Measurements from ENCODE around the gene NUDT4. TPM values are rescaled to one million over a fixed set of nuclear protein-coding genes. Genes with fewer than 3 reads are reported as not detected.

The NUDT4 gene
- total RNA-seq, 1 experiment from 2014 or later = 51.0 TPM

DNA sequence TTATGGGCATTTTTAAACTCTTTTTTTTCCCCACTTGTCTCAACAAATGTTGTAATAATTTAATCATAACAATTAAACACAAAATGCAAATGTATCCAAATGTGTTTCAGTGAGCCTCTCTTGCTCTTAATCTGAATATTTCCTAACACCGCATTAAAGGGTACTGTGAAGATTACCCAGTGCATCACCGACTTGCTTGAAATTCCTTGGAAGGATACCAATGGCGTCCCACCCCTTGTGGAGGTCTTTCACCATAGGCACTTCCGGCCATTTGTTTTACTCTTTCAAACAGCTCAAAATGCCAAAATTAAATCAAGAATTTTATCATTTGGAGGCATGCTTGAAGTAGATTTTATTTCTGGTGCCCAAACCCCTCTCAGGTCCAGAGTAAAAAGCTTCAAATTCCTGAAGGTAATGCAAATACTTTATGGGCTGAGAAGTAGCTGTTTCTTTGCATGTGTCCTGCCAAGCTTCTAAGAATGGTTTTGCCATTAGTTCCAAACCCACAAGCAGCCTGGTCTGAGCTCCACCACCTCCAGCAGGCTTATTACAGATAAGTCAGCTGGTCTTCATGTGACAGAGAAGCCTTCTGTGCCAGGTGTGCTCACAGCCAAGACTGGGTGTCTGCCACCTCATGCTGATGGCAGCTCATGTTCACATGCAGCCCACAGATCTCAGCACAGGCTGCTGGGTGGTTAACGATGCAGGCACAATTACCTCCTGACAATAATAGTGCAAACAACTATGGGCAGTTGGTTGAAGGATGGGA lies 16.4 kb upstream of the NUDT4 start:
- H3K27ac ChIP-seq = no peak overlapping the region
- no peaks in the 10 kb centered on the region for H3K27me3 ChIP-seq (ENCODE audit: insufficient read depth, low read depth)
- ChIA-PET CTCF (no interaction called here), POLR2A (ENCODE audit: unreplicated experiment) (no interaction called here)
- no peaks in the 10 kb centered on the region for H3K79me2 ChIP-seq (ENCODE audit: low read depth)
- TF ChIP-seq EZH2 (IDR thresholded peaks at IDR 0.05; ENCODE audit: low read depth) = no peak
- TF ChIP-seq, protein P1, sequence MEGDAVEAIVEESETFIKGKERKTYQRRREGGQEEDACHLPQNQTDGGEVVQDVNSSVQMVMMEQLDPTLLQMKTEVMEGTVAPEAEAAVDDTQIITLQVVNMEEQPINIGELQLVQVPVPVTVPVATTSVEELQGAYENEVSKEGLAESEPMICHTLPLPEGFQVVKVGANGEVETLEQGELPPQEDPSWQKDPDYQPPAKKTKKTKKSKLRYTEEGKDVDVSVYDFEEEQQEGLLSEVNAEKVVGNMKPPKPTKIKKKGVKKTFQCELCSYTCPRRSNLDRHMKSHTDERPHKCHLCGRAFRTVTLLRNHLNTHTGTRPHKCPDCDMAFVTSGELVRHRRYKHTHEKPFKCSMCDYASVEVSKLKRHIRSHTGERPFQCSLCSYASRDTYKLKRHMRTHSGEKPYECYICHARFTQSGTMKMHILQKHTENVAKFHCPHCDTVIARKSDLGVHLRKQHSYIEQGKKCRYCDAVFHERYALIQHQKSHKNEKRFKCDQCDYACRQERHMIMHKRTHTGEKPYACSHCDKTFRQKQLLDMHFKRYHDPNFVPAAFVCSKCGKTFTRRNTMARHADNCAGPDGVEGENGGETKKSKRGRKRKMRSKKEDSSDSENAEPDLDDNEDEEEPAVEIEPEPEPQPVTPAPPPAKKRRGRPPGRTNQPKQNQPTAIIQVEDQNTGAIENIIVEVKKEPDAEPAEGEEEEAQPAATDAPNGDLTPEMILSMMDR (conservative IDR thresholded peaks at IDR 0.05) = no peak
- H3K4me2 ChIP-seq = no peak overlapping the region
- intact Hi-C loops (cut with micrococcal nuclease; ENCODE audit: unreplicated experiment) = loop anchor here (5.0 kb wide), 1 partner anchor 1514 kb away; no protein-coding TSS in a partner anchor
- DNase-seq = no peak
- no peaks in the 10 kb centered on the region for H3K9me2 ChIP-seq (ENCODE audit: insufficient read depth)
- H3K4me3 ChIP-seq = no peak overlapping the region
- H3K4me1 ChIP-seq (replicated peaks; ENCODE audit: insufficient read depth) = 0 out of 2 replicates have a peak, but pooled peaks cover 4% of the 10 kb centered on the region
- no TSS peak for BruUV-seq (replicated peaks)
- H4K20me1 ChIP-seq (ENCODE audit: insufficient read depth) = no peaks in the 10 kb centered on the region
- no peaks in the 10 kb centered on the region for H3F3A ChIP-seq (ENCODE audit: insufficient read depth, low read depth)
- no peaks in the 10 kb centered on the region for H3K36me3 ChIP-seq (ENCODE audit: low read depth)
- no peak overlapping the region for H2AFZ ChIP-seq
- no peaks in the 10 kb centered on the region for H3K9me3 ChIP-seq (ENCODE audit: insufficient read depth, low read depth)

DNA sequence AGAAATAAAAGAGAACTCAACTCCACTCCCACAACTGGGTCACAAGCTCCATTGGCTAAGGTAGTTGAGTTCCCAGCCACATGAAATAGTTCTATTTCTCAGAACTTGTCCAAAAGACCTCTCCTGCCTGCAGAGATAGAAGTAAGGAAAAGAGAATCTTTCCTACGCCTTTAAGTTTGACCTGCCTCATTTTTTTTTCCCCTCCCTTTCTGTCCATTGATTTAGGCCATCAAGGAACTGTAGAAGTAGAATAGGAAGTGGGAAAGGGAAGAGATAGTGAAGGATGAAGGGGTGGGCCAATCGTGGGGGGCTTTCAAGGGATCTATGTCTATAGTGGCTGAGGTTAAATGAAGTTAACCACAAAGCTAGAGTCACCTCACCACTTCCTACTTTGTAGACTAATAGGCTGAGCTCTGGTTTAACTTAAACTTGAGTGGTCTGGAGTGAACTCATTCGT lies 13.9 kb upstream of the NUDT4 start:
- no peak for DNase-seq
- no peak for TF ChIP-seq EZH2 (IDR thresholded peaks at IDR 0.05; ENCODE audit: low read depth)
- TF ChIP-seq, protein P1 (conservative IDR thresholded peaks at IDR 0.05) = no peak
- Histone ChIP-seq H3K4me1 (replicated peaks; ENCODE audit: insufficient read depth) (0 out of 2 replicates have a peak, but pooled peaks cover 4% of the 10 kb centered on the region), H3K9me3 (ENCODE audit: insufficient read depth, low read depth) (no peaks in the 10 kb centered on the region), H2AFZ (no peak overlapping the region), H4K20me1 (ENCODE audit: insufficient read depth) (no peaks in the 10 kb centered on the region), H3K9me2 (ENCODE audit: insufficient read depth) (no peaks in the 10 kb centered on the region), H3K27me3 (ENCODE audit: insufficient read depth, low read depth) (no peaks in the 10 kb centered on the region), H3F3A (ENCODE audit: insufficient read depth, low read depth) (no peaks in the 10 kb centered on the region), H3K27ac (no peak overlapping the region), H3K79me2 (ENCODE audit: low read depth) (no peaks in the 10 kb centered on the region), H3K36me3 (ENCODE audit: low read depth) (no peaks in the 10 kb centered on the region), H3K4me2 (no peak overlapping the region), H3K4me3 (no peak overlapping the region)
- intact Hi-C loops (cut with micrococcal nuclease; ENCODE audit: unreplicated experiment) = loop anchor here (5.0 kb wide), 1 partner anchor 1517 kb away; no protein-coding TSS in a partner anchor
- ChIA-PET CTCF (no interaction called here), POLR2A (ENCODE audit: unreplicated experiment) (no interaction called here)
- BruUV-seq (replicated peaks) = no TSS peak

DNA sequence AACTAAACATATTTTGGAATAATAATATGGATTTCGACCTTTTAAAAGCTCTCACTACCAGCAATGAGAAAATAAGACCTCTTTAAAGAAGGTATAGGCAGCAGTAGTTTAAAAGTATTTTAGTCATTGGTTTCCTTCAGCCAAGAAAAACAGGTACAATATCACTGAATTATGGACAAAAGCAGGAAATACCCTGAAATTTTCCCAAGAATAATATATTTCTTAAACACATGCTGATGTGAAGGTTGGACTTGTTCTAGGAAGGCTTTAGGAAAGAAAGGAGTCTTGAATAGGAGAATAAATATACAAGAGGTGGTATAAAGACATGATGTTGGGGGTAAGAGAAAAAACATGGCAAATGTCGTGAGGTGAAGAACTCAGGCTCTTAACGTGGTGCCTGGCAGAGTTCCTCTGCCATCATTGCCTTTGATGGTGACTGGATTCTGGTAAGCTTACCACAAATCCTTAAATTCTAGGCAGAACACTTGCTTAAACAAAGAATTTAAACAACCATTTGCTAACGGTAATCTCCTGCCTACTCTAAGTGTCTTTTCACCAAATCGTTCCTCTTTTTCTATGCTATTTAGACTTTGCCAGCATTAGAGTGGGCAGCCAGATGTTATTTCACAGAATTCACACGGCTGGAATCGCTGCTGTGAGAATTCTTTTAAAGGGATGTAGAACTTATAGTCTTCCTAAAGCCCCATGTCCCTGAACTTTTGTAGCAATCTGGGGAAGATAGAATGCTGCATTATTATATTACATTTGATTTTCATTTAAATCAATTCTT lies 11.9 kb upstream of the NUDT4 start:
- Histone ChIP-seq H3K9me3 (ENCODE audit: insufficient read depth, low read depth) (no peaks in the 10 kb centered on the region), H3F3A (ENCODE audit: insufficient read depth, low read depth) (no peaks in the 10 kb centered on the region), H4K20me1 (ENCODE audit: insufficient read depth) (no peaks in the 10 kb centered on the region), H3K36me3 (ENCODE audit: low read depth) (no peaks in the 10 kb centered on the region), H3K27ac (no peak overlapping the region), H3K4me2 (no peak overlapping the region), H3K79me2 (ENCODE audit: low read depth) (no peaks in the 10 kb centered on the region), H2AFZ (no peak overlapping the region), H3K27me3 (ENCODE audit: insufficient read depth, low read depth) (no peaks in the 10 kb centered on the region), H3K4me3 (no peak overlapping the region), H3K4me1 (replicated peaks; ENCODE audit: insufficient read depth) (no peaks in the 10 kb centered on the region), H3K9me2 (ENCODE audit: insufficient read depth) (no peaks in the 10 kb centered on the region)
- ChIA-PET CTCF (no interaction called here), POLR2A (ENCODE audit: unreplicated experiment) (interaction anchor here (0.5 kb wide), 1 partner anchor 565 kb away, joined by 10 read pairs; no protein-coding TSS in a partner anchor)
- intact Hi-C loops (cut with micrococcal nuclease; ENCODE audit: unreplicated experiment) = no loop called here
- no peak for DNase-seq
- BruUV-seq (replicated peaks) = no TSS peak
- TF ChIP-seq, protein P1 (conservative IDR thresholded peaks at IDR 0.05) = no peak
- TF ChIP-seq EZH2 (IDR thresholded peaks at IDR 0.05; ENCODE audit: low read depth) = no peak

Measured in PC-9 (cell line).